NCI-H345 (cell line): ENCODE results near the gene GPR37L1.
"Not testable (repeated sequence)": the region's sequence is repeated elsewhere in the genome, so short reads cannot be mapped to it uniquely, and the experiment has no call there.

ENCODE experiments used
- DNase-seq: peaks from one replicate; lab custom pipeline; 2025; lab: John Stamatoyannopoulos, UW

GPR37L1 gene

GRCh38 chr1:202133496-202133895, 10.8 kb downstream of the GPR37L1 start:
- DNase-seq, result no peak

DNA sequence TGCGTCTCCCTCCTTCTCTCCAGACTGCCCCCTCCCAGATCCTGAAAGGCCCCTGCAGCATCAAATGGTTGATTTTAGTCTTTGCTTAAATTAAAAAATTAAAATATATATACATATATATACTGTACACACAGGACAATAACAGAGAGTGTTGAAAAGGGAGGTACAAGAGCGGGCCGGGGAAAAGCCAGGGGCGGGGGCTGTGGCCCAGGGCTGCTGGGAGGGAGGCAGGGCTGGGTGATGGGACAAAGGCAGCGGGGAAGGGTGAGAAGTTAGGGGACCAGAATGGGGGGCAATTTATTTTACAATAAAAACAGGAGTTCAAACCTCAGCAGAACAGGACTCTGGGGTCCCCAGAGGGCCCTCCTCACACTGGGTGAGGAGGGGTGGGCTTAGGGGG, 11.3 kb downstream of the GPR37L1 start:
- no peak for DNase-seq

- no peak for DNase-seq
Measured at GRCh38 chr1:202134645-202135172, 12.0 kb downstream of the GPR37L1 start.

- peak; percentile 70 for DNase-seq
Measured at GRCh38 chr1:202135221-202135721, 12.6 kb downstream of the GPR37L1 start.

DNA sequence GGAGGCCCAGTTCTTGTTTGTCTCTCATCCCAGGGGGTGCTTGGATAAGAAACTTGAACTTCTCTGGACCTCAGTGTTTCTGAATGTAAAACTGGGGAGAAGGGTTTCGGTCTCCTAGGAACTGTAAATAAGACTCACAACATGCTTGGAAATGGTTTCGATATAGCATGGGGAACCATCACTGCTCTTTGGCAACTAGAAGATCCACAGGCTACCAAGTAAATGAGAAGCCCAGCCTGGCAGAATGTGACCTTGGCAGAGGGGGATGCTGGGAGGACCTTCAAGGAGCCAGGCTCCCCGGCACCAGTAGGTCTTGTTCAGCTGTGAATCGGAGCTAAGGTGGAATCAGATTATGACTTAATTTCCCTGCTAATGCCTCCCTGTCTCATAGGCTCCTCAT, 18.1 kb downstream of the GPR37L1 start:
- no peak for DNase-seq

DNA sequence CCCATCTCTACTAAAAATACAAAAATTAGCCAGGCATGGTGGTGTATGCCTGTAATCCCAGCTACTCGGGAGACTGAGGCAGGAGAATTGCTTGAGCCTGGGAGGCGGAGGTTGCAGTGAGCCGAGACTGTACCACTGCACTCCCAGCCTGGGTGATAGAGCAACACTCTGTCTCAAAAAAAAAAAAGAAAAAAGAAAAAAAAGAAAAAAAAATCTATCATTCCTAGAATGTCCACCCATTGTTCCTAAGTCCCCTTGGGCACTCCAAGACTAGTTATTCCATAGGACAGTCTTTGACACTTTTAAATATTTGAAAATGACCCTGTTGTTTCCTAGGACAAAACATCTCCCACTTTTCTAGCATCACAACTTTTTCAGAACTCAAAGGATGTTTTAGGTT, 18.8 kb downstream of the GPR37L1 start:
- not testable (repeated sequence) for DNase-seq

DNA sequence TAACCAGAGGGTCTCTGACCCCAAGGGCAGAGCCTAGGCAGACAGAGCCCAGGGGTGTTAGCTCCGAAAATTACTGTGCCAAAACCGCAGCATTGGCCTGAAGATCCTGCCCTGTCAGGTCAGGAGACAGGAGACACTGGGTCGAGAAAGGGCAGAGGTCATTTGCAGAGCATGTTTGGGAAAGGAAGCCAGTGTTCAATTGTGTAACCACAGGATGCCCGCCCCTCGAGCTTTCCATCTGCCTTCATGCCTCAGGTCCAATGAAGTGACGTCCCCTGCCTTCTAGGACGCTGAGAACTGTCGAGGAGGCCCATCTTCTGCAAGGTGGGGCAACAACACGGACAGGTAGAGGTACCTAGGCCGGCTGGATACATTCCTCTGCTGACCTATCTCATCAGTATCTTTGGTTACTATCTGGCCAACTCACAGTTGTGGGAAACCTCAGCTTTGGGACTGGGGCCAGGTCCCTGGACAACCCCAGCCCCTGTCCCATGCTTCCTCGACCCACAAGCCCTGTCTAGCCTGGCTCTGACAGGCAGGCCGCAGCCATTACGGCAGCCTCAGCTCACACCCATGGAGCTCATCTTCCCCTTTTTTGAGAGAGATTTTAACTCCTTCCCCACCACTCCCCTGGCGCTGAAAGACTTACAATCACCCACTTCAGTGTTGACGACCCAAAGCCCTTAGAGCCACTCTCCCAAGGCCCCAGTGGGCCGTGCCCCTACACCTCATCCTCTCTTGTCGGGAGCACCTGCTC, 20.5 kb downstream of the GPR37L1 start:
- DNase-seq, result no peak

GRCh38 chr1:202143768-202144401, 21.2 kb downstream of the GPR37L1 start:
- peak; percentile 24 for DNase-seq

DNA sequence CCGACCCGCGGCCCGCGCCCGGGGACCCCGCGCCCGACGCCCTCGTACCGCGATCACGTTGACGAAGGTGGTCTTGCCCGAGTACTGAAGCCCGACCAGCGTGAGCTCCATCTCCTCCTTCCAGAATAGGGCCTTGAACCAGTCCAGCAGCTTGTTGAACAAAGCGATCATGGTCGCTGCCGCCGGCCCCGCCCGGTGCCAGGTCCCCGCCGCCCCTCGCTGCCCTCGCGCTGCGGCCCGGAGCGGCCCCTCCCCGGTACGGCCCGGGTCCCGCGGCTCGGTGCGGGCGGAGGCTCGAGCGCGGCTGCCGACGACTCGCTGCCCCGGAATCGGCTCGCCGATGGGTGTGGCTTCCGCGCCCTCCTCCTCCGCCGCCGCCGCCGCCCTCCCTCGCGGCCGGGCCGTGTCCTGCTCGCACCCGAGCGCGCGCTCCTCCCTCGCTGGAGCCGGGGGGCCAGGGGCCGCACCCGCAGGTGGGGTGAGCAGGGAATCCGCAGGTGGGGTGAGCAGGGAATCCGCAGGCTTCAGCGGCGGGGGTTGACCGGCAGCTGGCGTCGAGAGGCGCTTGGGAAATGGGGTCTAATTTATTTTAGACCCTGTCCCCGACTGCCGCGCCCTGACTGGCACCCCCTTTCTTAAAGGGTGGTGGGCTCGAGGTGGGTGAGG, 21.8 kb downstream of the GPR37L1 start, which contains the start of gene ARL8A:
TSS of gene ARL8A (minus strand) at position 336 of the 666 bp plus-strand sequence. CDS start at position 171, 165 bp downstream.
- peak; percentile 59 for DNase-seq

DNA sequence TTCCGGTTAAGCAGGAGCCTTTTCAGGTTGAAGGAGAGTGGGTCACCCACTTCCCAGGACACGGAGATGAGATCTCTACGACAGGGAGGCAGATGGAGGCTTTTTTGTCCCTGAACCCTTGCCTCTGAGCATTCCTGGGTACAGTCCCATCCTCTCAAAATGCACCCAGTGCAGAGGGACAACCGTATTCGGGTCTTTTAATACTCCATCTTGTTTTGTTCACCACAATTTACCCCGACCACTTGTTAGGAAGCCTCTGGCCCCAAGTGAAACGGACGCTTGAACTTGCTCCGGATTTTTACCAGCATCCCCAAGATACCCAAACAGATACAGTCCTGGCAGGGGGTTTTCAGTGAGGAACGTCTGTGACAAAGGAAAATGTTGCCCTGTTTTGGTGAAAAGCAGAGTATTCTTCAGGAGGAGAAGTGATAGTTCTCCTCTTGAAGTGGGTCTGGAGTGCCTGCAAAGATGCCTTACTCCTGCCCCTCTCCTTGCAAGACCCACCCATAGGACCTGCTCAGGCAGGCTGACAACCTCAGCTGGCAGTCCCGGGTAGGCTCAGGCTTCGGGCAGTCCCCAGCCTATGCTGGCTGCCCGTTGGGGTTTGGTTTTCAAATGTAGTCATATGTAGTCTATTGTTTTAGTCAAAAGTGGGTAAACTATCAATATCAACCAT, 22.5 kb downstream of the GPR37L1 start:
- DNase-seq, result no peak

DNA sequence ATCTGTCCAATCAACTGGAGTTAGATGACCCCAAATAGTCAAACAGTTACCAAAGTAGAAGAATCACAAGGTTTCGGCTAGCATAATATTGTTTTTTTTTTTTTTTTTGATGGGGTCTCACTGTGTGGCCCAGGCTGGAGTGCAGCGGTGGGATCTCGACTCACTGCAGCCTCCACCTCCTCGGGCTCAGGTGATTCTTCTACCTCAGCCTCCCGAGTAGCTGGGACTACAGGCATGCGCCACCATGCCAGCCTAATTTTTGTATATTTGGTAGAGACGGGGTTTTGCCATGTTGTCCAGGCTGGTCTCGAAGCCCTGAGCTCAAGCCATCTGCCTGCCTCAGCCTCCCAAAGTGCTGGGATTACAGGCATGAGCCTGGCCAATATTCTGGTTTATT, 23.0 kb downstream of the GPR37L1 start:
- not testable (repeated sequence) for DNase-seq

GRCh38 chr1:202146279-202146678, 23.6 kb downstream of the GPR37L1 start:
- DNase-seq, result no peak

- peak; percentile 30 for DNase-seq
Measured at GRCh38 chr1:202146993-202147392, 24.3 kb downstream of the GPR37L1 start.

DNA sequence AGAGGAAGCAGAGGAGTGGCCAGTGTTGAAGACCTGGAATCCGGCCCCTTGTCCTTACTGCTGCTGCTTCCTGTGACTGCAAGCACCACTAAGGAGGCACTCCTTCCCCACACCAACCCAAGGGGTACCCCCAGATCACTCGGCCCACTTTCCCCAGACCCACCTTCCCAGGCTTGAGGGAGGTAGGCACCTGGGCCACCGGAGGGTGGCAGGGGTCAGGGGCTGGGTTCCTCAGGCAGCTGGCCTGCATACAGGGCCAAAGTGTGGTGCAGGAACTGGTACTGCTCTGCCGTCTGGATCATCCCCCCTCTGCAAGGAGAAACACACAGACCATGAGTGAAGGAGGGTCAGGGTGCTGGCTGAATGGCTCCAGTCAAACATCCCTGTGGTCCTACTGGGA, 25.7 kb downstream of the GPR37L1 start:
- DNase-seq, result no peak

- no peak for DNase-seq
Measured at GRCh38 chr1:202149566-202149965, 26.8 kb downstream of the GPR37L1 start.

- DNase-seq, result no peak
Measured at GRCh38 chr1:202150187-202150586, 27.5 kb downstream of the GPR37L1 start.

DNA sequence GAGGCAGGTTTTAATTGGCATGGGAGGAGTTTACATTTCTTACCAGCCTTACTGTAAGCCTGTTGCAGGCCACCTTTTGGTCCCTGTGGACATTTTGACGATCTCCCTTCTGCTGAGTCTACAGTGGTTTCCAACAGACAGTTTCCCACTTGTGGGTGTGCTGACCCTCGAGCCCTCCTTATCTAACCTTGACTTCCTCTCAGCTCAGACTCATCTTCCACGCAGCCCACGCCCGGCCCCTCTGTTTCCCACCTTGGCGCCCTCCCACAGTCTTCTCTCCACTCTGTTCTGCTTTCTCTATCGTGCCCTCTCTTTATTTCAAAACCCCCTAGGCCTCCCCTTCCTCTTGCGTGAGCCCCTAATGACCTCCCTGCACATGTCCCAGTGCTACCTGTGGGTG, 27.9 kb downstream of the GPR37L1 start:
- no peak for DNase-seq

DNA sequence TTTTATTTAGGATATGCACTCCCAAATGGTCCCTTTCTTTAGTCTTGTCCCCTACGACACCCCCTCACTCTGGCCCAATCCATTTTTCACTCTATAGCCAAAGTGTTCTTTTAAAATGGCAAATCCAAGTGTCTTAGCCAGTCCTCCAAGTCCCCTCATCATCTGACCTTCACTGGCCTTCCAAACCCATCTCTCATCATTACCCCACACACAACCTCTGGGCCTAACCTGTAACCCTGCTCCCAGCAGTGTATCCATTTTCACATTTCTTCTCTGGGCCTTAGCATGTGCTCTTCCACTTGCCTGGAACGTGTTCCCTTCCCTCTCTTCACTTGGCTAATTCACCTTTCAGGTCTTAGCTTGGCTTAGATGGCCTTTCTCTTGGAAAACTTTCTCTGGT, 28.3 kb downstream of the GPR37L1 start:
- DNase-seq, result no peak

GRCh38 chr1:202152399-202152798, 29.7 kb downstream of the GPR37L1 start:
- DNase-seq, result no peak

DNA sequence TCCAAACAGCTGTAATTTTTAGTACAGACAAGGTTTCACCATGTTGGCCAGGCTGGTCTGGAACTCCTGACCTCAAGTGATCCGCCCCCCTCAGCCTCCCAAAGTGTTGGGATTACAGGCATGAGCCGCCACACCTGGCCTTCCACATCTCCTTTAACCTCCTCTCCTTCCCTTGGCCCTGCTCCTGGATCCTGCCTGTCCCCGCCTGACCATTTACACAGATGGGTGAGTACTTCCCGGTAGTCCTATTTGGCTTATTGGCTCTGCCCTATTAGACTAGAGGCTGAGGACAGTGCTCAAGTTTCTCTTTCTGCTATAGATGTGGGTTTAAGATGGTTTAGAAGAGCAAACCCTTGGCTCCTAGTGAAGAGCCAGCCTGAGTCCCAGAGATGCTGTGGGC, 30.6 kb downstream of the GPR37L1 start:
- no peak for DNase-seq

DNA sequence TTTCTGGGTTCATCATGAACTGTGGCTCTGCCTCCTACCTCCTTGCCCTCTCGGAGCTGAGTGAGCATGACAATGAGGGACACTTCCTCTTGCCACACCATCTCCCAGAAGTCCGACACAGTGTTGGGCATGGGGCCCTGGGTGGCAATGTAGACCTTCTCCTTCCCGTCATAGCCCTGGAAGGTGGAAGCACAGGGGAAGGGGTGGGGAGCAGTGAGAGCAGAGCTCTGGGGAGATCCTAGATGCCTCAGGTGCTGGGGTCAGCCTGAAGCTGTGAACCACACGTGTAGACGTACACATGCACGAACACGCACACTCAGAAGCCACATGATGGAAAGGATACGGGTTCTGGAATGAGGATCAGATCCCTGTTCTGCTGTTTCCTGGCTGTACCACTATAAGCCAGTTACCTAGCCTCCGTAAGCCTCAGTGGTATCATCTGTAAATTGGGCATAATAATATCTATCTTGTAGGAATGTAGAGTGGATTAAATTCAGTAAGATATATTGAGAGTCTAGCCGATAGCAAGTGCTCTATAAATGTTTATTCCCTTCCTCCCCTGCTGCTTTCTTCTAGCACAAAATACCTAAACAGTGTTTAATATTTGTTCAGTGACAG, 31.5 kb downstream of the GPR37L1 start:
- DNase-seq, result no peak
